ENCODE measurements around the gene ANKK1.

The ANKK1 gene

GRCh38 chr11:113350336-113351067, 37.1 kb upstream of the ANKK1 start:
- TF ChIP-seq CTCF (conservative IDR thresholded peaks at IDR 0.05; ENCODE audit: low read depth, low read length): no peak
- H3K4me3 ChIP-seq (ENCODE audit: low read length): no peak overlapping the region
- DNase-seq (ENCODE audit: low read depth): no peak

GRCh38 chr11:113351068-113351450, 36.5 kb upstream of the ANKK1 start:
- TF ChIP-seq CTCF (conservative IDR thresholded peaks at IDR 0.05; ENCODE audit: low read depth, low read length): no peak
- no peak for DNase-seq (ENCODE audit: low read depth)
- H3K4me3 ChIP-seq (ENCODE audit: low read length): no peak overlapping the region

- no peak for TF ChIP-seq CTCF (conservative IDR thresholded peaks at IDR 0.05; ENCODE audit: low read depth, low read length)
- no peak overlapping the region for H3K4me3 ChIP-seq (ENCODE audit: low read length)
- DNase-seq (ENCODE audit: low read depth): no peak
Measured at GRCh38 chr11:113351480-113351879, 36.1 kb upstream of the ANKK1 start.

- no peak for DNase-seq (ENCODE audit: low read depth)
- no peak for TF ChIP-seq CTCF (conservative IDR thresholded peaks at IDR 0.05; ENCODE audit: low read depth, low read length)
- H3K4me3 ChIP-seq (ENCODE audit: low read length): no peak overlapping the region
Measured at GRCh38 chr11:113356203-113356602, 31.4 kb upstream of the ANKK1 start.

GRCh38 chr11:113363406-113363805, 24.2 kb upstream of the ANKK1 start:
- no peak for DNase-seq (ENCODE audit: low read depth)
- no peak for TF ChIP-seq CTCF (conservative IDR thresholded peaks at IDR 0.05; ENCODE audit: low read depth, low read length)
- no peak overlapping the region for H3K4me3 ChIP-seq (ENCODE audit: low read length)

GRCh38 chr11:113363996-113364641, 23.5 kb upstream of the ANKK1 start:
- DNase-seq (ENCODE audit: low read depth): no peak
- no peak overlapping the region for H3K4me3 ChIP-seq (ENCODE audit: low read length)
- TF ChIP-seq CTCF (conservative IDR thresholded peaks at IDR 0.05; ENCODE audit: low read depth, low read length): no peak

- no peak for TF ChIP-seq CTCF (conservative IDR thresholded peaks at IDR 0.05; ENCODE audit: low read depth, low read length)
- DNase-seq (ENCODE audit: low read depth): no peak
- H3K4me3 ChIP-seq (ENCODE audit: low read length): no peak overlapping the region
Measured at GRCh38 chr11:113365895-113366294, 21.7 kb upstream of the ANKK1 start.
